ENCODE data around the gene TSPAN11. TPM values are rescaled to one million over a fixed set of nuclear protein-coding genes. Genes with fewer than 3 reads are reported as not detected.

TSPAN11 gene
- total and polyA plus RNA-seq, 2 donors (not counting 3 experiments of a cell fraction or from before 2014, with no cell fraction given), result 2.1 to 3.9 TPM

- peak overlapping the region; percentile 75 for H3K4me2 ChIP-seq (ENCODE audit: insufficient read depth, low read length)
- H4K20me1 ChIP-seq (replicated peaks; ENCODE audit: control insufficient read depth, extremely low read depth, insufficient read depth, low read length), result no peaks in the 10 kb centered on the region
- no peak overlapping the region for H3K27ac ChIP-seq (ENCODE audit: insufficient read depth, low read depth, low read length)
- ChIA-PET POLR2A (no interaction called here), CTCF (interaction anchor here (0.6 to 1.7 kb wide), 3 partner anchors 59 to 1594 kb away, joined by 3 to 7 read pairs (median 7); no protein-coding TSS in a partner anchor)
- H3K4me1 ChIP-seq (ENCODE audit: control insufficient read depth, extremely low read depth, insufficient read depth, low read length), result peaks cover 32% of the 10 kb centered on the region
- H3K9me3 ChIP-seq (replicated peaks; ENCODE audit: control insufficient read depth, insufficient read depth, low read length), result no peaks in the 10 kb centered on the region
- BruUV-seq (replicated peaks), result no TSS peak
- no peaks in the 10 kb centered on the region for H3K9me1 ChIP-seq (replicated peaks; ENCODE audit: control insufficient read depth, extremely low read depth, insufficient read depth, low read length)
- DNase-seq (ENCODE audit: low read depth, low spot score), result no peak
- no peaks in the 10 kb centered on the region for H3K79me2 ChIP-seq (ENCODE audit: control insufficient read depth, insufficient read depth, low read length)
- no peak for FAIRE-seq
- no peaks in the 10 kb centered on the region for H3K36me3 ChIP-seq (ENCODE audit: control insufficient read depth in 2 of 2, extremely low read depth in 1 of 2, insufficient read depth in 2 of 2, low read length in 2 of 2)
- no peaks in the 10 kb centered on the region for H3K27me3 ChIP-seq (ENCODE audit: control insufficient read depth in 2 of 2, insufficient read depth in 2 of 2, low read length in 2 of 2)
- intact Hi-C loops (cut with micrococcal nuclease) (loop anchor here (5.0 to 10.0 kb wide), 2 partner anchors 60 to 148 kb away; partner anchors contain the start of gene DDX11), dilution Hi-C loops (cut with MboI; ENCODE audit: extremely low pct_ligation_motif_present, low sequenced_read_pairs) (no loop called here)
- TF ChIP-seq MAX (IDR thresholded peaks at IDR 0.05; ENCODE audit: insufficient read depth, insufficient read length), result no peak
- no peak for TF ChIP-seq GATA2 (IDR thresholded peaks at IDR 0.05; ENCODE audit: insufficient read depth, insufficient read length, low read depth, low read length)
- TF ChIP-seq JUN (IDR thresholded peaks at IDR 0.05; ENCODE audit: borderline replicate concordance, insufficient read depth, insufficient read length, low read depth), result no peak
- no peak for TF ChIP-seq FOS (IDR thresholded peaks at IDR 0.05; ENCODE audit: borderline replicate concordance, insufficient read depth, low read length)
- TF ChIP-seq EZH2 (IDR thresholded peaks at IDR 0.05; ENCODE audit: borderline replicate concordance, low read depth, low read length, severe bottlenecking), result no peak
- no peak for TF ChIP-seq POLR2A (IDR thresholded peaks at IDR 0.05; ENCODE audit: low read depth, low read length)
- TF ChIP-seq CTCF (IDR thresholded peaks at IDR 0.05; ENCODE audit: extremely low read depth in 1 of 2, insufficient read depth in 1 of 2, low read depth in 1 of 2, low read length in 2 of 2), result no peak
- TF ChIP-seq POLR2AphosphoS5 (IDR thresholded peaks at IDR 0.05; ENCODE audit: insufficient read depth, low read depth, low read length), result no peak
- TF ChIP-seq MYC (IDR thresholded peaks at IDR 0.05; ENCODE audit: low read depth, low read length), result no peak
- no peak overlapping the region for H3K4me3 ChIP-seq (replicated peaks in 1 of 3; ENCODE audit: insufficient read depth in 1 of 3, low read depth in 1 of 3, low read length in 3 of 3)
- no peak overlapping the region for H3K9ac ChIP-seq (replicated peaks; ENCODE audit: extremely low read depth, insufficient read depth, low read length)
- no peak overlapping the region for H2AFZ ChIP-seq (ENCODE audit: low read depth, low read length)
Measured at GRCh38 chr12:30927222-30927611, 669 bp downstream of the TSPAN11 start.
